HG02610 (cell line): ENCODE data around the gene LRRC52.
A peak's percentile ranks its signal among the peaks of the same experiment; 100 is the strongest.
"Not testable (repeated sequence)": the region's sequence is repeated elsewhere in the genome, so short reads cannot be mapped to it uniquely, and the experiment has no call there.

Source experiments
- ATAC-seq: cut with Tn5 transposase; IDR thresholded peaks from one replicate; pipeline ENCODE4 v1.9.1; 2021; ENCODE audit warnings: mild to moderate bottlenecking, moderate library complexity; ENCODE audit not compliant: unreplicated experiment

The LRRC52 gene

DNA sequence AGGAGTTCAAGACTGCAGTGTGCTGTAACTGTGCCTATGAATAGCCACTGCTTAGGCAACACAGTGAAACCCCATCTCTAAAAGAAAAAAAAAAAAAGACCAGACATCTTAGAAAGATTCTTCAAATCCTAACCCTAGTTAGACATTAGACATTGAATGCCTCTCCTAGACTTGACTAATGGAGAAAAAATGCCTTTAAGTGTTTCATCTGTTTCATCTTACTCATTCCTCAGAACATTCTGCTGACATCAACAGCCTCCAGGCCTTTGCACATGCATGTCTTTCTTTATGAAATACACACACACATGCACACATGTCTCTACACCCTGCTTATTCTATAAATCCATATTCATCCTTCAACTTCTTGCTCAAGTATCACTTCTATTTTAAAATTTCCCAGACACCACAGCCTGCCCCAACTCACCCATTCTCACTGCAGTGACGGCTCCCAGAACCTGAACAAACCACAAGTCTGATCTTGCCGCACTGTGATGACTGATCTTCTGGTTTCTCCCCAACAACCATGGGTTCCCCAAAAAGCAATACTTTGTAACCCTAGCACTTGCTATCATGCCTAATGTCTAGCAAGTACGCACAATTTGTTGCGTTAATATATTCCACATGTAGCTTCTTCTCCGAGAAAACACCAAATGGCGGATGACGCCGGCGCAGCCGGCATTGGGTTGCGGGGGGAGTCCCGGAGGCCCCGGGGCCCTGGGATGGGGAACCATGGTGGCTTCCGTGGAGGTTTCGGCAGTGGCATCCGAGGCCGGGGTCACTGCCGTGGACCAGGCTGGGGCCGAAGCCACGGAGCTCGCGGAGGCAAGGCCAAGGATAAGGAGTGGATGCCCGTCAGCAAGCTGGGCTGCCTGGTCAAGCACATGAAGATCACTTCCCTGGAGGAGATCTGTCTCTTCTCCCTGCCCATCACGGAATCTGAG, 37.4 kb downstream of the LRRC52 start:
- no peak for ATAC-seq

DNA sequence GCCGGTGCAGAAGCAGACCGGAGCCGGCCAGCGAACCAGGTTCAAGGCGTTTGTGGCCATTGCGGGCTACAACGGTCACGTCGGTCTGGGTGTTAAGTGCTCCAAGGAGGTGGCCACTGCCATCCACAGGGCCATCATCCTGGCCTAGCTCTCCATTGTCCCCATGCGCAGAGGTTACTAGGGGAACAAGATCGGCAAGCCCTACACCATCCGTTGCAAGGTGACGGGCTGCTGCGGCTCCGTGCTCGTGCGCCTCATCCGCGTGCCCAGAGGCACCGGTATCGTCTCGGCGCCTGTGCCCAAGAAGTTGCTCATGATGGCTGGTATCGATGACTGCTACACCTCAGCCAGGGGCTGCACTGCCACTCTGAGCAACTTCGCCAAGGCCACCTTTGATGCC, 38.1 kb downstream of the LRRC52 start:
- no peak for ATAC-seq

DNA sequence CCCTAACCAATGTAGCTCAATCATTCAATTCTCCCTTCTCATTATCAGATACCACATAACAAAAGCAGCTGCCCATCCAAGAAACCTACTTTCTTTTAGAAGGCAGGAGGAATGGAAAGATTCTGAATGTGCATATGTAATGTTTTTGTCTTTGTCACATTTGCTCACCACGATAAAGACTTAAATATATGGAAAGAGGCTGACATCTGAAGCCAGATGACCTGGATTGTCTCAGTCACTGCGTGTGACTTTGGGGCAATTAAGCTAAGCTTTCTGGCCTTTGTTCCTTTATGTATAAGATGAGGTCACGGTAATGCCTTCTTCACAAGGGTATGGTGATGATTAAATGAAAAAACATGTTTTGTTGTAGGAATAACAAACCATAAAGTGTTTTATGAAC, 42.6 kb downstream of the LRRC52 start:
- no peak for ATAC-seq

DNA sequence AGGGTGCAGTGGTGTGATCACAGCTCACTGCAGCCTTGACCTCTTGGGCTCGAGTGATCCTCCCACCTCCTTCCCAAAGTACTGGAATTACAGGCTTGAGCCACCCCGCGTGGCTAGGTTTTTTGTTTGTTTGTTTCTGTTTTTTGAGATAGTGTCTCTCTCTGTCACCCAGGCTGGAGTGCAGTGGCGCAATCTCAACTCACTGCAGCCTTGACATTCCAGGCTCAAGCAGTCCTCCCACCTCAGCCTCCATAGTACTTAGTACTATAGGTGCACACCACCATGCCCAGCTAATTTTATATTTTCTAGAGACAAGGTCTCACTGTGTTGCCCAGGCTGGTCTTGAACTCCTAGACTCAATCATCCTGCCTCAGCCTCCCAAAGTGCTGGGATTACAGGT, 47.6 kb downstream of the LRRC52 start:
- ATAC-seq = not testable (repeated sequence)

DNA sequence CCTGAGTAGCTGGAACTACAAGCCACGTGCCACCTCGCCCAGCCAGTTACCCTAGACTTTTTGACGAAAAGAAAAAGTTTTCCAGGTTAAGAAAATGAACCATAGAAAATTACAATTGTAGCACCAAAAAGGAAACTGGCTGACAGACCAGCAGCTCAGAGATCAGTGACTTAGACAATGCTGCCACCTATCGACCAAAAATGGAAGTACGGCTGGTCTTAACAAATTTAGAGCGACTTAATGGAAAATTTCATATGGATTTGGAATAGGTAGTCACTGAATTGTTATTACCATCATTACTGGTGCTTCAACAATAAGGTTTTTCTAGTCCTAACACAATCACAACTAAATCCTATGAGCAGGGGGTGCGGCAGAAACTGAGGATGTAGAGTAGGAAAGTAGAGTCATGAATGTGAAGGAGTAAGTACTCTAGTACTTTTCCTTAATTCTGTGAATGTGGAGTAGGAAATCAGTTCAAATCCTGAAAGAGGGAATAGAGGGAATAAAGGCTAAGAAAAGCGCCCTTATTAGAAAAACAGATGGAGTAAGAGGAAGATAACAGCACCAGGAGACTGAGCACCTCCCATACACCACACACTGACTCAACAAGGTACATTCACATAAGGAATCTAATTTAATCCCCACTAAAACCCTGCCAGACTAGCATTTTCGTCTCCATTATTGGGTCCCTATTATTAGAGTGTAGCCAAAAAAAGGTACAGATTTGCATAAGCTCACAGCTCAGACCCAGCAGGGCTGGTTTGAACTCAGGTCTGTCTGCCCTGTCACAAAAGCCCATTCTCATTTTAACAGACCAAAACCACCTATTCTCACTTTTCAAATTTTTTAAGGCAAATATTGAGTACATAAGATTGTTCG, 49.4 kb downstream of the LRRC52 start:
- no peak for ATAC-seq

DNA sequence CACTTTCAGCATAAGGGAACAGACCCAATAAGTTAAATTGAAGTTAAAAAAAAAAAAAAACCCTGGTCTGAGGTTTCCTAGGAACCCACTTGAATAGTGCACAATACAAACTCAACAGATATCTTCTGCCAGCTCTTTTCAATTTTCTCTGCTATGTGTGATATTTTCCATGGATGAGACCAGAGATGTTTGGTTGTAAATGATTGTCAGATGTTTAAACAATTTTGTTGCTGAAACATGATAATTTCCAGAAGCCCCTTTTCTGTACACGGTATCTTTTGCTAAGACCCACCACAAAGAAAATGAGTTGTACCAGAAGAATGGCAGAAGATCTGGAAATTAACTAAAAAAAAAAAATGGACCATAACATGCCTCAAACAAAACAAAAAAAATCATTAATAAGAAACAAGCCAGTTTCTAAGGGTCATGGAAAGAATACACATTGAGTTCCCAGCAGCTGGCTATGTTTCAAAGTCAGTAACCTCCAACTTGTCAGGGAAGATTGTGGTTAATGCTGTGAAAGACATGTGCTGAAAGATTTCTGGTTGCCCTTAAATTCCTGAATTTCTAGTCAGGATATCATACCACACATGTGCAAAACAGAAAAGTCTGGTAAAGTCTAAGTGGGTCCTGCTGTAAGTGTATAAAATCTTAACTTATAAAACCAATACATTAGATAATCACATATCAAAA, 51.6 kb downstream of the LRRC52 start:
- no peak for ATAC-seq

DNA sequence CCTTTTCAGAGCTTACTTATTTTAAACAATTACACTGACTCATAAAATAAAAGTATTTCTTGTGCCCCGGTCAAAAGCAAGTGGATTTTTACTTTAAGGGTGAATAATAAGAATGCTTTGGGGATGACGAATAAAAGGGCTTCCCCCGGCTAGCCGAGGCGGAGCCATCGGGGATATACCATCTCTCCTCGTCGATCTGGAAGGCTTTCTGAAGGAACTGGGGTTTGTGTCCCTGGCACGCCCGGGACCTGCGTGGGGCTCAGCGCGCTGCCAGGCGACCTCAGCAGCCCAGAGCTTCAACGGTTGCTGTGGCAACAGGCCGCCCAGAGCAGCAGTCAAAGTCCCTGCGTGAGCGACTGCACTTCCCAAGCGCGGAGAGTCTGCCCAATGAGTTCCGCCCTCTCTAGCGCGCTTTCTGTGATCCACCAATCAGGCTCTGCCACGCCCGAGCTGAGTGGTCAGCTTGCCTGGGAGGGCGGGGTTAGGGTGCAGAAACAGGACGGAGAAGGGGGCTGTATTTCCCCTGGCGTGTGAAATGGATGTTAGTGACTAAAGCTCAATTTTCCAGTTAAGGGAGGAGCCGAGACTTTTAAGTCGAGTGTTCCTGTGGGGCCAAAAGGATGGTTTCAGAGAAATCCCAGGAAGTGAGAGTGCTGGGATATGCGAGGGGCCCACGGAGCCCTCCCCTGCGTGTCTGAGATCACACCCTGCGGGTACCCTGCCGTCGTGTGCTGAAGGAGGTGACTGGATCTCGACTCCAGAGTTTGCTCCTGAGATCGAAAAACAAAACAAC, 54.3 kb downstream of the LRRC52 start:
- peak; percentile 97 for ATAC-seq

DNA sequence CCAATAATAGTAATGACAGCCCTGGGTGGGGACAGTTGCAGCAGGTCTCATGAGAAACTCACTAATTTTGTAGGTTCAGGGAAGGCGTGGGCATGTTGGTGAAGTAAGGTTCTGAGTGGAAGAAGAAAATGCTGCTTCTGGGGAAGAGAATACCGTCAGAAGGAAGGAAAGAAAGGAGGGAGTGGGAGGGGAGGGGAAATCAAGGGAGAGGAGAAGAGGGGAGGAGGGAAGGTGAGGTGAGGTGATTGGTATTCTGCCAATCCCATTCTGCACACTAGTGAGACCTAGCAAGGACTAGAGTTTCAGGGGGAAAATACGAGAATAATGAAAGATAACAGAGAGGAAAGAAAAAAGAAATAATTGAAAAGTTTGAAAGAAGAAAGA, 54.9 kb downstream of the LRRC52 start:
- ATAC-seq = no peak

DNA sequence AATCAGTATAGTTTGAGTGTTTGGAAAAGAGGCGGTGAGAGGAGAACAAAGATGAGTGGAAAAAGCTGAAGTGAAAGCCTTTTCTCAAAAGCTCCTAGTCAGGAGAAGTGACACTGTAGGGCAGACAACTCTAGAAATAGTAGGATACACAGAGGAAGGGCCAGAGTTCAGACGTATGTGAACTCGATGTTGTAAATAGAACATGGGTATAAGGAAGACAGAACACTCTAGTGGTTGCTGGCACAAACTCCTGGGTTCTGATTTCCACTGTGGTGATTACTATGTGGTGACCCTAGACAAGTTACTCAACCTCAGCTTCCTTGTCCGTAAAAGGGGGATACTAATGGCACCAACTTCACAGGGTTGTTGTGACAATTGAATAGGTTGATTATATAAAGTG, 57.0 kb downstream of the LRRC52 start:
- no peak for ATAC-seq

DNA sequence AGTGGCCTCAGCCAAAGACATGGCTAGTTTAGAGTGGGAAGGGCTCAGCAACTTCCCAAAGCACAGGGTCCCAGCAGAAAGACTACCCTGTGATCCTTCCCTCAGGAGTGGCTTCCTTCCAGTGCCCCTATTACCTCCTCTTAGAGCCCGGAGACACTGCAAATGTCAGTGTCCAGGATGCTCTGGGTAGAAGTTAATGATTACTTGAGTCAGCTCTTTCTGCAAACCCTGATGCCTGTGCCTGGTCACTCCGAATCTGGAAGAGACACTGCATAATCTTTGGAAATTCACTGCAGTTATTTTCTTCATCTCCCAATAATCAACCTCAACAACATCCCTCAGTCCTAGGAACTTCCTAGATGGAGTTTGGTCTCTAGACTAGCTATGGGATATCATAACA, 60.0 kb downstream of the LRRC52 start:
- no peak for ATAC-seq

DNA sequence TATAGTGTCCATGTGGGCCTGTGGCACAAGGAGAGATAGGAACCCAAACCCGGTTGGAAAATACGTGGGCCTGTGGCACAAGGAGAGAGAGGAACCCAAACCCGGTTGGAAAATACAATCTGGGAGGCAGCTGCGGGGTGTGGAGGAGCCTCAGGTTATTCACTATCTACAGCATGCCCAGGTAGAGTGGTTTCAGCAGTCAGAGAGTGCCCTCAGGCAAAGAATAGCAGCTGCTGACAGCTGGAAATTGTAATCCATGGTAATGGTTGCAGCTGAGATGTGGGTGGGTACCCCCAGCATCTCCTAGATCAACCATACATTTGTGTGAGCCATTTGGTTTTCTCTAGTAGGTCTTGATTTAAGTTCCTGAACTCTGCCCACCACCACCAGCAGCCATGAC, 61.4 kb downstream of the LRRC52 start:
- ATAC-seq = no peak

DNA sequence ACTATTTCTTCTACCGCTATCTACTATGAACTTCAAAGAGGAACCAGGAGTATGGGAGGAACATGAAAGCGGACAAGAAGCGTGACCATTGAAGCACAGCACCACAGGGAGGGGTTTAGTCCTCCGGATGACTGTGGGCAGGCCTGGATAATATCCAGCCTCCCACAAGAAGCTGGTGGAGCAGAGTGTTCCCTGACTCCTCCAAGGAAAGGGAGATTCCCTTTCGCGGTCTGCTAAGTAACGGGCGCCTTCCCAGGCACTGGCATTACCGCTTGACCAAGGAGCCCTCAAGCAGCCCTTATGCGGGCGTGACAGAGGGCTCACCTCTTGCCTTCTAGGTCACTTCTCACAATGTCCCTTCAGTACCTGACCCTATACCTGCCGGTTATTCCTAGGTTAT, 62.9 kb downstream of the LRRC52 start:
- not testable (repeated sequence) for ATAC-seq

DNA sequence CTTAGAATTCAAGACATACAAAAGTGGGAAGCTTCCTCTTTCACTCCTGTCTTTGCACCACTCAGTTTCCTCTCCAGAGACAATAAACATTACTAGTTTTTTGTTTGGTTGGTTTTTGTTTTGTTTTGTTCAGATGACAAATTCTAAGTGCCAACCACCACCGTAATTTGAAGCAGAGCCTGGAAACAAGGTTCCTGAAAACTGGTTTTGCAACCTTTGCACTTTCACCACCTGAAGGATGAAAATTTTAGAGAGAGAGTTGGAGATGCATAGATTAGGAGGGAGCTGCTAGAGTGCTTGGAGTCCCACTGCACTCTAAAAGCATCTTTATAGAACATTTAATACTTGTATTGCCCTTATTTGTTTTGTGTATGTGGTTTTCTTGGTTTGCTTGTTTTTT, 67.1 kb downstream of the LRRC52 start:
- no peak for ATAC-seq

DNA sequence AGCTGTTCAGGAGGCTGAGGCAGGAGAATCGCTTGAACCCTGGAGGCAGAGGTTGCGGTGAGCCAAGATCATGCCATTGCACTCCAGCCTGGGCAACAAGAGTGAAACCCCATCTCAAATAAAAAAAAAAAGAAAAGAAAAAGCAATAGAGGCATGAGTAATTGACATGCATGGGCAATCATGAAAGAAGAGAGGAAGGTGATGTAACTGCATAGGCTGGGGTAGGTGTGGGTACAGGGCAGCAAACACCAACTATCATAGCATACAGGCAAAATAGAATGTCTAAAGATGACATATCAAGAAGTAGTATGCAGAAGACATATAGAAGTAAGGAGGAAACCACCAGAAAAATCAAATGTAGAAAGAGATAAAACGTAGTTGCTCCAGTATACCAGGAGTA, 68.3 kb downstream of the LRRC52 start:
- ATAC-seq = peak; percentile 41
